ENCODE results near the gene RUVBL2.

- TF ChIP-seq CTCF (IDR thresholded peaks at IDR 0.05; ENCODE audit: extremely low read depth in 1 of 2, insufficient read depth in 1 of 2, low read depth in 1 of 2, low read length in 2 of 2) (no peak), EZH2 (IDR thresholded peaks at IDR 0.05; ENCODE audit: borderline replicate concordance, low read depth, low read length, severe bottlenecking) (no peak)
Observed at GRCh38 chr19:48946463-48947257, 47.0 kb upstream of the RUVBL2 start.
